ENCODE results near the gene UBA3. TPM values are rescaled to one million over a fixed set of nuclear protein-coding genes. Genes with fewer than 3 reads are reported as not detected.

The UBA3 gene
- total RNA-seq, 1 donor from 2014 or later = 68.6 TPM

DNA sequence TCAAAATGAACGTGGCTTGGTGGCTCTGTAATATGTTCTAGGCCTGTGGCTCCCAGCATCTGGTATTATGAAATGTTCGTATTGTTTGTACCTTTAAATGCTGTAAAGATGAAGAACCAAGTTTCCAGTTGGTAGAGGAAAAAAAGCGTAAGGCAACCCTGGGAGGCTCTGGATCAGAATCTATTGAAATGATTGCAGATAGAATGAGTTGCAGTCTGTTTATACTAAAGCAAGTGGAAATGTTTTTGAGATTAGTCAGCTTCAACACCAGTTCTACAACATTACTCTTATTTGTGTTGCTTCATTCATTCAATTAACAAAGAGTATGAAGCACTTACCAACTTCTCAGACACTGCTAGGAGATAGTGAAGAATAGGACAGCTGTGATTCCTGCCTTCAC lies 9.9 kb upstream of the UBA3 start:
- Mint-ChIP-seq H3K36me3 (ENCODE audit: unreplicated experiment) (no peaks in the 10 kb centered on the region), H3K9me3 (ENCODE audit: unreplicated experiment) (no peaks in the 10 kb centered on the region)

DNA sequence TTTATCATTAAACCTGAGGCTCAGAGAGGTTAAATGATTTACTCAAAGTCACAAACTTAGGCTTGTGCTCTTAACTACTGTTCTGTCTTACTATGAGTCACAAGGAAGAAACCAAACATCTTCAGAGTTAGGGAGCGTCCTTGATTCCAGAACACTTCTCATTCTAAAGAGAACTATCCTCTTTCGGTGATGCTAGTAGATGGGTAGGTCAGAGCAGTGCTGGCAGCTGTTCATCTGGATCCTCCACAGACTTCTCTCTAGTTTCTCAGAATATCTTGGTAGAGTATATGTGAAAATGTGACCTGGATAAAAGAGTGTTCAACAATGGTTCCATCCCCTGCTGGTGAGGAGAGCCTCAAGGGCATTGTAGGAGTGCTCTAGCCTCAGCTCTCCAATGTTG lies 7.9 kb upstream of the UBA3 start:
- H3K4me3 Mint-ChIP-seq (ENCODE audit: unreplicated experiment) = no peak overlapping the region
- H3K9me3 Mint-ChIP-seq (ENCODE audit: unreplicated experiment) = peaks cover 3% of the 10 kb centered on the region
- TF ChIP-seq, protein P1, sequence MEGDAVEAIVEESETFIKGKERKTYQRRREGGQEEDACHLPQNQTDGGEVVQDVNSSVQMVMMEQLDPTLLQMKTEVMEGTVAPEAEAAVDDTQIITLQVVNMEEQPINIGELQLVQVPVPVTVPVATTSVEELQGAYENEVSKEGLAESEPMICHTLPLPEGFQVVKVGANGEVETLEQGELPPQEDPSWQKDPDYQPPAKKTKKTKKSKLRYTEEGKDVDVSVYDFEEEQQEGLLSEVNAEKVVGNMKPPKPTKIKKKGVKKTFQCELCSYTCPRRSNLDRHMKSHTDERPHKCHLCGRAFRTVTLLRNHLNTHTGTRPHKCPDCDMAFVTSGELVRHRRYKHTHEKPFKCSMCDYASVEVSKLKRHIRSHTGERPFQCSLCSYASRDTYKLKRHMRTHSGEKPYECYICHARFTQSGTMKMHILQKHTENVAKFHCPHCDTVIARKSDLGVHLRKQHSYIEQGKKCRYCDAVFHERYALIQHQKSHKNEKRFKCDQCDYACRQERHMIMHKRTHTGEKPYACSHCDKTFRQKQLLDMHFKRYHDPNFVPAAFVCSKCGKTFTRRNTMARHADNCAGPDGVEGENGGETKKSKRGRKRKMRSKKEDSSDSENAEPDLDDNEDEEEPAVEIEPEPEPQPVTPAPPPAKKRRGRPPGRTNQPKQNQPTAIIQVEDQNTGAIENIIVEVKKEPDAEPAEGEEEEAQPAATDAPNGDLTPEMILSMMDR (IDR thresholded peaks at IDR 0.05; ENCODE audit: partially characterized antibody, unreplicated experiment) = no peak
- peaks cover 2% of the 10 kb centered on the region for H3K27me3 Mint-ChIP-seq (ENCODE audit: unreplicated experiment)
- H3K36me3 Mint-ChIP-seq (ENCODE audit: unreplicated experiment) = no peaks in the 10 kb centered on the region
- H3K27ac Mint-ChIP-seq (ENCODE audit: unreplicated experiment) = no peak overlapping the region
- no peak for DNase-seq
- H3K4me1 Mint-ChIP-seq (ENCODE audit: low read depth, unreplicated experiment) = peaks cover 22% of the 10 kb centered on the region

More for the DNA sequence above, 9.9 kb upstream of the UBA3 start:
- H3K27me3 Mint-ChIP-seq (ENCODE audit: unreplicated experiment) = peaks cover 2% of the 10 kb centered on the region
- H3K4me3 Mint-ChIP-seq (ENCODE audit: unreplicated experiment) = no peak overlapping the region
- DNase-seq = no peak
- TF ChIP-seq, protein P1 (IDR thresholded peaks at IDR 0.05; ENCODE audit: partially characterized antibody, unreplicated experiment) = no peak
- peaks cover 11% of the 10 kb centered on the region for H3K4me1 Mint-ChIP-seq (ENCODE audit: low read depth, unreplicated experiment)
- no peak overlapping the region for H3K27ac Mint-ChIP-seq (ENCODE audit: unreplicated experiment)

DNA sequence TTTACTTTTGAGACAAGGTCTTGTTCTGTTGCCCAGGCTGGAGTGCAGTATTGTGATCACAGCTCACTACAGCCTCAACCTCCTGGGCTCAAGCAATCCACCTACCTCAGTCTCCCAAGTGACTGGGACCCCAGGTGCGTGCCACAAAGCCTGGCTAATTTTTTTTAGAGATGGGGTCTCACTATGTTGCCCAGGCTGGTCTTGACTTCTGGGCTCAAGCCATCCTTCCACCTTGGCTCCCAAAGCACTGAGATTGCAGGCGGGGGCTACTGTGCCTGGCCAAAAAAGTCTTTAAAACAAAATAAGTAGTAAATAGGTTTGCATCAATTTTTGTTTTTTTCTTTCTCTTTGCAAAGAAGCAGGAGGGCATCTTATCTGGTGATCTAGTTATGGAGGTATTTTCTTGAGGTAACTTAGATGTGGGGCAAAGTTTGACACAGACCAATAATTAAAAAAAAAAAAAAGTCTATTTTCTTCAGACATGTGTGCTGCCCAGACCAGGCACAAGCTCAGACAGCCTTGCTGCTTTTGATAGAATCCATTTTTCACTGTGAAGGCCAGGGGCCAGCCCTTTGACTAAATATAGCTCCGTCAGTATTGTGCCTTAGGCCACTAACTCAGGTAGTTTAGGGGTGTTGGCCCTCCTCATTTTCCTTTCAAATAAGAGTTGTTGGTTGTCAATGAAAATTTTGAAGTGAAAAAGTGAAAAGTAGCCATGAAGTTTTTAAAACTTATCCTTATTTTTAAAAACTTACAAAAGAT lies 7.0 kb upstream of the UBA3 start:
- no peak overlapping the region for H3K4me3 Mint-ChIP-seq (ENCODE audit: unreplicated experiment)
- DNase-seq = no peak
- H3K36me3 Mint-ChIP-seq (ENCODE audit: unreplicated experiment) = no peaks in the 10 kb centered on the region
- H3K9me3 Mint-ChIP-seq (ENCODE audit: unreplicated experiment) = peaks cover 3% of the 10 kb centered on the region
- H3K27me3 Mint-ChIP-seq (ENCODE audit: unreplicated experiment) = peaks cover 2% of the 10 kb centered on the region
- TF ChIP-seq, protein P1 (IDR thresholded peaks at IDR 0.05; ENCODE audit: partially characterized antibody, unreplicated experiment) = no peak
- peaks cover 22% of the 10 kb centered on the region for H3K4me1 Mint-ChIP-seq (ENCODE audit: low read depth, unreplicated experiment)
- H3K27ac Mint-ChIP-seq (ENCODE audit: unreplicated experiment) = no peak overlapping the region

DNA sequence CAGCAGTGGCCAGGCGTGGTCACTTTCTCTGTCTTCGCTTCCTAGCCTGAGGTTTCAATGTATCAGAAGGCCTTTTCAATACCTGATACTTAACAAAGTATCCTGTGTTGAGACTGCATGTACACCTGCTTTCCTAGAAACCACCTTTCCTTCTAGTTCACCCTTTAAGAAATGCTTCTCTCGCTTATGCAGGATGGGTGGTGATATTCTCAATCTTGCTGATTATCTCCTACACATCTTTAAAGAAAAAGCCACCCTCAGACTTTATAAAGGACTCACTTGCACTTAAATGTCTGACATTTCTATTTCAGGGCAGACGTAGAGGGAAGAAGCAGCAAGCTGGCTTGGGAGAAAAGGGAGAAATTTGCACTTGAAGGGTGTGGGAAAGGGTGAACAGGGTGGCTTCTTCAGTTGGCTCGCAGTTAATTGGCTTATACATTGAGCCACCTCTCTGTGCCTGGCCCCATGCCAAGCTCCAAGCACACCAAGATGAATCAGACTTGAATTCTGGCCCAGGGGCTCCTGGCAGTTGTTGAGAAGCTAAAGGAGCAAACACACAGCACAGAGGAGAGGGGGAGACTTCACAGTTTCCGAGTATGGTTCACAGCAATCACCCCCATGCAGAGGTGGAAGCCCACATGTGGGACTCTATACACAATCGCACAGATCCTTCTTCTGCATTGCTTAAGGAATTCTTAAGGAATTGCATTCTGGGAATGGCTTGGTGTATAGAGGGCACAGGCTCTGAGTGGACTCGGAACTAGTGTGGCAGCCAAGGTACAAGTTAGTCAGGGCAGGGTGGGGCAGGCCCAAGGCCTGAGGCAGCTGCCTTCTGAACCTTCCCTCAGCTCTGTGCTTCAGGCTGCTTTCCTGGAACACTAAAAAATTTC lies 5.9 kb upstream of the UBA3 start:
- H3K27me3 Mint-ChIP-seq (ENCODE audit: unreplicated experiment) = peaks cover 2% of the 10 kb centered on the region
- TF ChIP-seq, protein P1 (IDR thresholded peaks at IDR 0.05; ENCODE audit: partially characterized antibody, unreplicated experiment) = no peak
- H3K36me3 Mint-ChIP-seq (ENCODE audit: unreplicated experiment) = no peaks in the 10 kb centered on the region
- peak overlapping the region; percentile 91 for H3K4me3 Mint-ChIP-seq (ENCODE audit: unreplicated experiment)
- peaks cover 25% of the 10 kb centered on the region for H3K4me1 Mint-ChIP-seq (ENCODE audit: low read depth, unreplicated experiment)
- DNase-seq = peak; percentile 18
- peak overlapping the region; percentile 89 for H3K27ac Mint-ChIP-seq (ENCODE audit: unreplicated experiment)
- H3K9me3 Mint-ChIP-seq (ENCODE audit: unreplicated experiment) = peaks cover 3% of the 10 kb centered on the region

Data from glutamatergic neuron (in vitro differentiated cells).